K562 (cell line): ENCODE results near the gene E2F3. TPM values are rescaled to one million over a fixed set of nuclear protein-coding genes. Genes with fewer than 3 reads are reported as not detected.

ENCODE experiments used
- ATF6 ChIP-seq: sonication (generic); formaldehyde crosslinking; IDR thresholded peaks from 2 replicates; pipeline ENCODE4 v1.4.0; 2020; ENCODE audit warnings: mild to moderate bottlenecking, missing genetic modification reagents
- HNRNPH1 ChIP-seq: fragments of 200-400 bp; formaldehyde crosslinking; optimal IDR thresholded peaks from 2 replicates; pipeline ENCODE3; 2017; ENCODE audit warnings: low read depth, mild to moderate bottlenecking, low read length, moderate library complexity
- ILK ChIP-seq: fragments of 450-650 bp; IDR thresholded peaks from 2 replicates; pipeline ENCODE4 v1.6.1; 2016; ENCODE audit warnings: missing genetic modification characterization, low read depth, mild to moderate bottlenecking, missing compliant biosample characterization, moderate library complexity, borderline replicate concordance
- JUN ChIP-seq, 2 experiments: sonication (generic) in 1 of 2; formaldehyde crosslinking in 1 of 2; IDR thresholded peaks; 2 replicates each; pipeline versions ENCODE4 v1.6.1 to v1.8.0; 2012 to 2022; ENCODE audit warnings: borderline replicate concordance in 2 of 2, mild to moderate bottlenecking in 2 of 2, improper control_type of control experiment in 1 of 2, low read depth in 1 of 2, low read length in 1 of 2, missing genetic modification reagents in 1 of 2
- PURB ChIP-seq: sonication (generic); formaldehyde crosslinking; IDR thresholded peaks from 2 replicates; pipeline ENCODE4 v1.9.0; 2021; ENCODE audit warnings: low read depth, mild to moderate bottlenecking, missing genetic modification reagents
- RBBP5 ChIP-seq: fragments of 200-600 bp; sonication (generic); IDR thresholded peaks from 2 replicates; pipeline ENCODE4 v1.6.1; 2012; ENCODE audit warnings: borderline replicate concordance, mild to moderate bottlenecking, low read length, control low read depth, inconsistent platforms; ENCODE audit not compliant: insufficient read depth, poor library complexity, severe bottlenecking
- ZBTB9 ChIP-seq: fragments of 450-650 bp; formaldehyde crosslinking; IDR thresholded peaks from 2 replicates; pipeline ENCODE4 v1.4.0; 2020; ENCODE audit warnings: mild to moderate bottlenecking, moderate library complexity
- ZNF140 ChIP-seq: fragments of 250-450 bp; sonication (Bioruptor Pico); IDR thresholded peaks from 2 replicates; pipeline ENCODE4 v1.8.0; 2021; ENCODE audit warnings: moderate library complexity, mild to moderate bottlenecking, inconsistent platforms
- ZNF263 ChIP-seq: sonication (generic); formaldehyde crosslinking; IDR thresholded peaks from 2 replicates; pipeline ENCODE4 v1.8.0; 2022; ENCODE audit warnings: mild to moderate bottlenecking, missing genetic modification reagents, borderline replicate concordance
- polyA plus RNA-seq, 8 experiments: library from polyadenylated mRNA; depleted of rRNA in 4 of 8; stranded (reverse) in 5 of 8; unstranded in 3 of 8; fragments of >200 nt; fragmentation: Nextera tagmentation in 2 of 8; fragmentation: Illumina TruSeq in 1 of 8; extraction: Ambion mirVana in 2 of 8; extraction: Trizol in 1 of 8; gene quantifications; 2 replicates each; pipeline versions ENCODE4 v1.2.1 to v1.2.3, GENCODE V29; 2011 to 2014; ENCODE audit warnings: inconsistent platforms in 1 of 8, missing spikeins in 1 of 8
- total RNA-seq, 7 experiments: library from RNA; depleted of rRNA in 6 of 7; stranded (reverse); fragments of >200 nt in 6 of 7; fragmentation: Illumina TruSeq in 2 of 7; extraction: Trizol in 2 of 7; gene quantifications; 2 replicates each; pipeline versions ENCODE4 v1.2.1 to v1.2.3, GENCODE V29; 2011 to 2021; ENCODE audit warnings: low replicate concordance in 1 of 7
- TF ChIP-seq, protein P1 (sequence below): fragments of 200-400 bp; formaldehyde crosslinking; IDR thresholded peaks from 2 replicates; pipeline ENCODE4 v1.6.1; 2017; ENCODE audit warnings: mild to moderate bottlenecking, low read depth, low read length, moderate library complexity
- TF ChIP-seq, protein P2 (sequence below): fragments of 450-650 bp; formaldehyde crosslinking; conservative IDR thresholded peaks from 2 replicates; pipeline ENCODE4 v1.4.0; 2022; ENCODE audit warnings: mild to moderate bottlenecking, missing genetic modification characterization
- TF ChIP-seq, protein P3 (sequence below): IDR thresholded peaks from 2 replicates; pipeline ENCODE4 v1.6.1; 2014; ENCODE audit warnings: antibody characterized with exemption

The E2F3 gene
- total and polyA plus RNA-seq, 9 of the 15 experiments (the other 6 are each of a cell fraction or from before 2014, with no cell fraction given), result 11.1 to 44.7 (median 27.2) TPM

- TF ChIP-seq, protein P1, sequence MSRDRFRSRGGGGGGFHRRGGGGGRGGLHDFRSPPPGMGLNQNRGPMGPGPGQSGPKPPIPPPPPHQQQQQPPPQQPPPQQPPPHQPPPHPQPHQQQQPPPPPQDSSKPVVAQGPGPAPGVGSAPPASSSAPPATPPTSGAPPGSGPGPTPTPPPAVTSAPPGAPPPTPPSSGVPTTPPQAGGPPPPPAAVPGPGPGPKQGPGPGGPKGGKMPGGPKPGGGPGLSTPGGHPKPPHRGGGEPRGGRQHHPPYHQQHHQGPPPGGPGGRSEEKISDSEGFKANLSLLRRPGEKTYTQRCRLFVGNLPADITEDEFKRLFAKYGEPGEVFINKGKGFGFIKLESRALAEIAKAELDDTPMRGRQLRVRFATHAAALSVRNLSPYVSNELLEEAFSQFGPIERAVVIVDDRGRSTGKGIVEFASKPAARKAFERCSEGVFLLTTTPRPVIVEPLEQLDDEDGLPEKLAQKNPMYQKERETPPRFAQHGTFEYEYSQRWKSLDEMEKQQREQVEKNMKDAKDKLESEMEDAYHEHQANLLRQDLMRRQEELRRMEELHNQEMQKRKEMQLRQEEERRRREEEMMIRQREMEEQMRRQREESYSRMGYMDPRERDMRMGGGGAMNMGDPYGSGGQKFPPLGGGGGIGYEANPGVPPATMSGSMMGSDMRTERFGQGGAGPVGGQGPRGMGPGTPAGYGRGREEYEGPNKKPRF, result no peak
- TF ChIP-seq RBBP5, result peak; percentile 95
- no peak for TF ChIP-seq HNRNPH1
- TF ChIP-seq ZNF263 (CRISPR knock-in tag), result peak; percentile 73; the same call in 1 of the 2 replicates
- TF ChIP-seq PURB (CRISPR knock-in tag), result no peak
- no peak for TF ChIP-seq ZNF140 (CRISPR knock-in tag)
- TF ChIP-seq, protein P2, sequence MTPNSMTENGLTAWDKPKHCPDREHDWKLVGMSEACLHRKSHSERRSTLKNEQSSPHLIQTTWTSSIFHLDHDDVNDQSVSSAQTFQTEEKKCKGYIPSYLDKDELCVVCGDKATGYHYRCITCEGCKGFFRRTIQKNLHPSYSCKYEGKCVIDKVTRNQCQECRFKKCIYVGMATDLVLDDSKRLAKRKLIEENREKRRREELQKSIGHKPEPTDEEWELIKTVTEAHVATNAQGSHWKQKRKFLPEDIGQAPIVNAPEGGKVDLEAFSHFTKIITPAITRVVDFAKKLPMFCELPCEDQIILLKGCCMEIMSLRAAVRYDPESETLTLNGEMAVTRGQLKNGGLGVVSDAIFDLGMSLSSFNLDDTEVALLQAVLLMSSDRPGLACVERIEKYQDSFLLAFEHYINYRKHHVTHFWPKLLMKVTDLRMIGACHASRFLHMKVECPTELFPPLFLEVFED (CRISPR knock-in tag), result peak; percentile 77; the same call in 1 of the 2 replicates
- TF ChIP-seq ILK (tag), result no peak
- no peak for TF ChIP-seq ZBTB9 (CRISPR knock-in tag)
- peak; percentile 100 for TF ChIP-seq ATF6 (CRISPR knock-in tag)
- peak; percentile 52; the same call in 1 of the 2 replicates for TF ChIP-seq JUN (IDR thresholded peaks at IDR 0.05; ENCODE audit: borderline replicate concordance, low read depth, low read length)
- TF ChIP-seq JUN (CRISPR knock-in tag; IDR thresholded peaks at IDR 0.05; ENCODE audit: borderline replicate concordance), result peak; percentile 85; the same call in 1 of the 2 replicates
- TF ChIP-seq, protein P3, sequence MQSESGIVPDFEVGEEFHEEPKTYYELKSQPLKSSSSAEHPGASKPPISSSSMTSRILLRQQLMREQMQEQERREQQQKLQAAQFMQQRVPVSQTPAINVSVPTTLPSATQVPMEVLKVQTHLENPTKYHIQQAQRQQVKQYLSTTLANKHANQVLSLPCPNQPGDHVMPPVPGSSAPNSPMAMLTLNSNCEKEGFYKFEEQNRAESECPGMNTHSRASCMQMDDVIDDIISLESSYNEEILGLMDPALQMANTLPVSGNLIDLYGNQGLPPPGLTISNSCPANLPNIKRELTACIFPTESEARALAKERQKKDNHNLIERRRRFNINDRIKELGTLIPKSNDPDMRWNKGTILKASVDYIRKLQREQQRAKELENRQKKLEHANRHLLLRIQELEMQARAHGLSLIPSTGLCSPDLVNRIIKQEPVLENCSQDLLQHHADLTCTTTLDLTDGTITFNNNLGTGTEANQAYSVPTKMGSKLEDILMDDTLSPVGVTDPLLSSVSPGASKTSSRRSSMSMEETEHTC, result no peak
Observed at GRCh38 chr6:20401205-20402091, at the start of gene E2F3 (continued).
